ENCODE data around the gene INTS1. TPM values are rescaled to one million over a fixed set of nuclear protein-coding genes. Genes with fewer than 3 reads are reported as not detected.

INTS1 gene
- polyA plus RNA-seq, 1 donor from 2014 or later = 21.1 TPM

GRCh38 chr7:1463676-1464223, 40.4 kb downstream of the INTS1 start:
- Histone ChIP-seq H3K9ac (ENCODE audit: low read length) (no peak overlapping the region), H3K79me2 (replicated peaks; ENCODE audit: insufficient read depth, low read length) (no peaks in the 10 kb centered on the region), H3K27ac (ENCODE audit: low read length) (no peak overlapping the region), H3K4me2 (ENCODE audit: low read length) (no peak overlapping the region), H2AFZ (ENCODE audit: low read depth, low read length) (no peak overlapping the region), H3F3A (ENCODE audit: insufficient read depth, low read length, poor library complexity, severe bottlenecking) (no peaks in the 10 kb centered on the region), H4K20me1 (ENCODE audit: insufficient read depth) (no peaks in the 10 kb centered on the region), H3K36me3 (ENCODE audit: insufficient read depth, low read length) (no peaks in the 10 kb centered on the region), H3K4me3 (ENCODE audit: low read length) (no peak overlapping the region), H3K9me2 (ENCODE audit: insufficient read depth, low read length) (no peaks in the 10 kb centered on the region), H3K9me3 (ENCODE audit: low read length) (no peaks in the 10 kb centered on the region), H3K27me3 (ENCODE audit: insufficient read depth, low read depth, low read length) (no peaks in the 10 kb centered on the region)
- TF ChIP-seq SMC3 (conservative IDR thresholded peaks at IDR 0.05; ENCODE audit: poor library complexity) = no peak
- TF ChIP-seq EZH2 (IDR thresholded peaks at IDR 0.05; ENCODE audit: borderline replicate concordance, insufficient read depth, low read length, poor library complexity, severe bottlenecking) = no peak
- no peak for TF ChIP-seq TAF1 (IDR thresholded peaks at IDR 0.05; ENCODE audit: low read depth)
- no peak for TF ChIP-seq CTCF (IDR thresholded peaks at IDR 0.05; ENCODE audit: poor library complexity, severe bottlenecking)
- no peak for TF ChIP-seq REST (IDR thresholded peaks at IDR 0.05; ENCODE audit: borderline replicate concordance)
- TF ChIP-seq EP300 (conservative IDR thresholded peaks at IDR 0.05; ENCODE audit: poor library complexity, severe bottlenecking) = no peak

GRCh38 chr7:1461646-1462375, 42.4 kb downstream of the INTS1 start:
- no peaks in the 10 kb centered on the region for H4K20me1 ChIP-seq (ENCODE audit: insufficient read depth)
- no peak overlapping the region for H2AFZ ChIP-seq (ENCODE audit: low read depth, low read length)
- H3K9ac ChIP-seq (ENCODE audit: low read length) = no peak overlapping the region
- TF ChIP-seq TAF1 (IDR thresholded peaks at IDR 0.05; ENCODE audit: low read depth) (no peak), EZH2 (IDR thresholded peaks at IDR 0.05; ENCODE audit: borderline replicate concordance, insufficient read depth, low read length, poor library complexity, severe bottlenecking) (no peak), POLR2AphosphoS5 (IDR thresholded peaks at IDR 0.05) (no peak), REST (IDR thresholded peaks at IDR 0.05; ENCODE audit: borderline replicate concordance) (no peak), EP300 (conservative IDR thresholded peaks at IDR 0.05; ENCODE audit: poor library complexity, severe bottlenecking) (no peak), CTCF (IDR thresholded peaks at IDR 0.05; ENCODE audit: poor library complexity, severe bottlenecking) (no peak), SMC3 (conservative IDR thresholded peaks at IDR 0.05; ENCODE audit: poor library complexity) (no peak), MXI1 (conservative IDR thresholded peaks at IDR 0.05; ENCODE audit: poor library complexity, severe bottlenecking) (no peak), RAD21 (conservative IDR thresholded peaks at IDR 0.05) (no peak)
- no peaks in the 10 kb centered on the region for H3K9me3 ChIP-seq (ENCODE audit: low read length)
- no peak overlapping the region for H3K4me3 ChIP-seq (ENCODE audit: low read length)
- H3K36me3 ChIP-seq (ENCODE audit: insufficient read depth, low read length) = no peaks in the 10 kb centered on the region
- no peaks in the 10 kb centered on the region for H3K27me3 ChIP-seq (ENCODE audit: insufficient read depth, low read depth, low read length)
- H3K9me2 ChIP-seq (ENCODE audit: insufficient read depth, low read length) = no peaks in the 10 kb centered on the region
- no peak overlapping the region for H3K27ac ChIP-seq (ENCODE audit: low read length)
- H3F3A ChIP-seq (ENCODE audit: insufficient read depth, low read length, poor library complexity, severe bottlenecking) = no peaks in the 10 kb centered on the region
- no peaks in the 10 kb centered on the region for H3K79me2 ChIP-seq (replicated peaks; ENCODE audit: insufficient read depth, low read length)
- H3K4me2 ChIP-seq (ENCODE audit: low read length) = no peak overlapping the region
